A549 treated with DMSO at 1 μM for 4 hours (cell line): Measurements from ENCODE around the gene SORCS2. TPM values are rescaled to one million over a fixed set of nuclear protein-coding genes. Genes with fewer than 3 reads are reported as not detected.

ENCODE experiments used
- total RNA-seq: library from RNA; stranded (reverse); fragments of 200-300 nt; extraction: Qiagen RNA extraction; gene quantifications from 5 replicates; pipeline ENCODE4 v1.2.3, GENCODE V29; 2022; ENCODE audit warnings: low read depth

SORCS2 gene
- 3.1 to 6.0 TPM (median 4.7 TPM) in 5 replicates for total RNA-seq

DNA sequence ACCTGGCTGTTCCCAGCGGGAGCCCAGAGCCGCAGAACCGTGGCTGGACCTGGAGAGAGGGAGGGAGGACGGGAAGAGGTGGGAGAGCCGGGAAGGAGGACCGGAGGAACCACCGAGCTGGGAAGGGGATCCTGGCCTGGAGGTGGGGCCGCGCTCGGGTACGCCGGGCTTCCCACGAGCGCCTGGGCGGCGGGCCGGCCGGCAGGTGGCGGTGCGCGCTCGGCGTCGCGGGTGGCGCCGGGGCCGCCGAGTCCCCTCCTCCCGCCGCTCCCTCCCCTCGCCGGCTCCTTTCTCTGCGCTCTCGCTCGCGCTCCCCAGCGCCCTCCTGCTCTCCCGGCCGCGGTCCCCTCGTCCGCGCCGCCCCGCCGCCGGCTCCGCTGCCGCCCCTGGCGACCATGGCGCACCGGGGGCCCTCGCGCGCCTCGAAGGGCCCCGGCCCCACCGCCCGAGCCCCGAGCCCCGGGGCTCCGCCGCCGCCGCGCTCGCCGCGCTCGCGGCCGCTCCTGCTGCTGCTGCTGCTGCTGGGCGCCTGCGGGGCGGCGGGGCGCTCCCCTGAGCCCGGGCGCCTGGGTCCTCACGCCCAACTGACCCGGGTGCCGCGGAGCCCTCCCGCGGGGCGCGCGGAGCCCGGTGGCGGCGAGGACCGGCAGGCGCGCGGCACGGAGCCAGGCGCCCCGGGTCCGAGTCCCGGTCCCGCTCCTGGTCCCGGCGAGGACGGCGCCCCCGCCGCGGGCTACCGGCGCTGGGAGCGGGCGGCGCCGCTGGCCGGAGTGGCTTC, at the start of gene SORCS2:
TSS of gene SORCS2 (plus strand) at position 287 of the 778 bp plus-strand sequence.

DNA sequence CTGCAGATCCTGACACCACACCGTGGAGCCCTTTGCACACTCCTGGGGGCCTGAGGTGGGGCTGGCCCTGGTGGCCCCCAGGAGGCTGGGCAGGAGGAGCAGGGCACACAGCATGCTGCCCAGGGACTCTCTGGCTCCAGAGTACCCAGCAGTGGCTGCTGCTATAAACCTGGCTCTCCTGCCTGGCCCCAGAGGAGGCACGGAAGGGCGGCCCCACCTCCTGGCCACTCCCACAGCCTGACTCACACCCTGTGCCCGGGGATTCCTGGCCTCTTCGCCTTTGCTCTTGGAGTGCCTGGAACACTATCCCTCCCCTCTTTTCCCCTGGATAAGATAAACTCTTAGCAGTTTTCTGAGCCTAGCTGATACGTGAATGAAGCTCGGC, 242.4 kb downstream of the SORCS2 start, which contains the start of gene PSAPL1:
TSS of gene PSAPL1 (minus strand) at position 165 of the 385 bp plus-strand sequence. CDS start at position 114, 51 bp downstream.

Other genes with a start within 250 kb of the SORCS2 start
- 13.4 to 16.1 TPM (median 14.0 TPM) in 5 replicates for gene TADA2B, start 149.2 kb upstream of the SORCS2 start, total RNA-seq
- 63.7 to 79.4 TPM (median 70.2 TPM) in 5 replicates for gene GRPEL1, start 124.5 kb upstream of the SORCS2 start, total RNA-seq
- gene PSAPL1, start 242.4 kb downstream of the SORCS2 start, total RNA-seq: 0.07 to 0.17 TPM (median 0.09 TPM) in 5 replicates